Naive thymus-derived CD4-positive, alpha-beta T cell (primary cell): Measurements from ENCODE around the gene DOCK4. TPM values are rescaled to one million over a fixed set of nuclear protein-coding genes. Genes with fewer than 3 reads are reported as not detected.
A peak's percentile ranks its signal among the peaks of the same experiment; 100 is the strongest.

Source experiments
- ATAC-seq: fragments of 150-1000 bp; cut with Tn5 transposase; 2 replicates; pipeline ENCODE4 v1.10.0; 2021; ENCODE audit warnings: mild to moderate bottlenecking, moderate library complexity
- CTCF ChIA-PET: fragments of 350-600 bp; sonication (Branson Sonifier 250); formaldehyde crosslinking; loops from one replicate; lab custom pipeline; 2021; ENCODE audit warnings: antibody characterized with exemption; lab: Charles Lee
- POLR2A ChIA-PET: fragments of 350-600 bp; sonication (Branson Sonifier 250); formaldehyde crosslinking; loops from one replicate; lab custom pipeline; 2021; ENCODE audit warnings: antibody characterized with exemption, inconsistent platforms; lab: Charles Lee
- DNase-seq, 9 donors: peaks; one replicate each; pipeline versions ENCODE4 v3.0.0 to v3.0.0-alpha.2; 2020 to 2022; ENCODE audit warnings: mixed read lengths in 1 of 9
- H3K27ac ChIP-seq: one replicate; pipeline ENCODE4 v1.7.0; 2013; ENCODE audit warnings: mild to moderate bottlenecking, low read depth, low read length, moderate library complexity
- H3K27me3 ChIP-seq, 2 donors: one replicate each; pipeline ENCODE4 v1.7.0; 2013; ENCODE audit warnings: low read length in 2 of 2, mild to moderate bottlenecking in 2 of 2, moderate library complexity in 2 of 2; ENCODE audit not compliant: control insufficient read depth in 2 of 2, insufficient read depth in 2 of 2
- H3K36me3 ChIP-seq, 3 experiments: 1 replicate in 2 of 3; 2 replicates in 1 of 3; pipeline ENCODE4 v1.7.0; 2013; ENCODE audit warnings: low read length in 3 of 3, mild to moderate bottlenecking in 3 of 3, moderate library complexity in 1 of 3; ENCODE audit not compliant: insufficient read depth in 3 of 3, control insufficient read depth in 2 of 3
- H3K4me1 ChIP-seq, 2 donors: one replicate each; pipeline ENCODE4 v1.7.0; 2013; ENCODE audit warnings: low read length in 2 of 2, mild to moderate bottlenecking in 2 of 2, moderate library complexity in 1 of 2; ENCODE audit not compliant: control insufficient read depth in 2 of 2, insufficient read depth in 2 of 2
- H3K4me3 ChIP-seq: 2 replicates; pipeline ENCODE4 v1.7.0; 2013; ENCODE audit warnings: mild to moderate bottlenecking, low read length
- H3K9me3 ChIP-seq, 3 experiments: 1 replicate in 2 of 3; 2 replicates in 1 of 3; pipeline ENCODE4 v1.7.0; 2013; ENCODE audit warnings: low read length in 3 of 3; ENCODE audit not compliant: control insufficient read depth in 2 of 3
- H3K27ac Mint-ChIP-seq, 9 donors: one replicate each; pipeline ENCODE4 v1.8.0; 2020 to 2022; ENCODE audit warnings: mixed read lengths in 9 of 9, mild to moderate bottlenecking in 8 of 9, moderate library complexity in 5 of 9, inconsistent platforms in 2 of 9
- H3K27me3 Mint-ChIP-seq, 5 donors: one replicate each; pipeline ENCODE4 v1.8.0; 2021 to 2022; ENCODE audit warnings: mixed read lengths in 5 of 5, mild to moderate bottlenecking in 1 of 5
- H3K36me3 Mint-ChIP-seq, 5 donors: one replicate each; pipeline ENCODE4 v1.8.0; 2020 to 2022; ENCODE audit warnings: mixed read lengths in 5 of 5, mild to moderate bottlenecking in 3 of 5, inconsistent platforms in 1 of 5
- H3K4me1 Mint-ChIP-seq, 7 donors: one replicate each; pipeline ENCODE4 v1.8.0; 2020 to 2022; ENCODE audit warnings: mixed read lengths in 7 of 7, mild to moderate bottlenecking in 3 of 7, inconsistent platforms in 1 of 7
- H3K4me3 Mint-ChIP-seq, 10 donors: one replicate each; pipeline ENCODE4 v1.8.0; 2020 to 2022; ENCODE audit warnings: mild to moderate bottlenecking in 10 of 10, mixed read lengths in 10 of 10, moderate library complexity in 6 of 10, inconsistent platforms in 2 of 10
- H3K9me3 Mint-ChIP-seq, 11 donors: one replicate each; pipeline ENCODE4 v1.8.0; 2020 to 2022; ENCODE audit warnings: mixed read lengths in 11 of 11, mild to moderate bottlenecking in 4 of 11, inconsistent platforms in 1 of 11, moderate library complexity in 1 of 11
- intact Hi-C, 2 donors: fragments of 100-400 bp; cut with micrococcal nuclease; formaldehyde crosslinking; loops; one replicate each; pipeline ENCODE4 v1.15.1; 2023
- polyA plus RNA-seq, 2 donors: library from polyadenylated mRNA; unstranded; fragments of 300-500 nt; fragmentation: Illumina TruSeq; gene quantifications; one replicate each; pipeline ENCODE4 v1.2.3, GENCODE V29; 2021
- total RNA-seq, 6 experiments: library from RNA in 5 of 6; stranded (reverse) in 5 of 6; gene quantifications; 1 replicate in 5 of 6; 2 replicates in 1 of 6; pipeline ENCODE4 v1.2.3 and lab custom pipeline; 2021 to 2026

Gene DOCK4
- total and polyA plus RNA-seq, 7 experiments from 2014 or later, result 0.16 to 3.1 (median 2.2) TPM; not detected in 1

GRCh38 chr7:112084520-112084971 lies 121.7 kb downstream of the DOCK4 start:
- intact Hi-C loops, result loop anchor here in 1 of 2 donors (10.0 kb wide), 1 partner anchor 330 kb away; no protein-coding TSS in a partner anchor
- Mint-ChIP-seq H3K4me3 (no peak overlapping the region), H3K9me3 (no peaks in the 10 kb centered on the region), H3K27me3 (peaks cover 12 to 27% (median 22%) of the 10 kb centered on the region in 5 donors), H3K36me3 (no peaks in the 10 kb centered on the region), H3K4me1 (peaks cover 0 to 10% (median 7%) of the 10 kb centered on the region in 7 donors), H3K27ac (no peak overlapping the region)
- H3K27me3 ChIP-seq, result no peaks in the 10 kb centered on the region
- ChIA-PET POLR2A (no interaction called here), CTCF (no interaction called here)
- H3K9me3 ChIP-seq, result no peaks in the 10 kb centered on the region
- DNase-seq, result no peak
- H3K36me3 ChIP-seq, result no peaks in the 10 kb centered on the region
- no peak overlapping the region for H3K4me3 ChIP-seq
- H3K27ac ChIP-seq, result no peak overlapping the region
- no peaks in the 10 kb centered on the region for H3K4me1 ChIP-seq
- peak; percentile 42 for ATAC-seq

GRCh38 chr7:112083776-112084355 lies 122.3 kb downstream of the DOCK4 start:
- no peak overlapping the region for H3K27ac ChIP-seq
- intact Hi-C loops, result loop anchor here in 1 of 2 donors (10.0 kb wide), 1 partner anchor 331 kb away; no protein-coding TSS in a partner anchor
- H3K36me3 ChIP-seq, result no peaks in the 10 kb centered on the region
- no peaks in the 10 kb centered on the region for H3K36me3 Mint-ChIP-seq
- no peaks in the 10 kb centered on the region for H3K9me3 Mint-ChIP-seq
- no peaks in the 10 kb centered on the region for H3K9me3 ChIP-seq
- POLR2A ChIA-PET, result no interaction called here
- H3K4me3 Mint-ChIP-seq, result no peak overlapping the region
- DNase-seq (no peak), ATAC-seq (no peak)
- CTCF ChIA-PET, result no interaction called here
- H3K4me1 Mint-ChIP-seq, result peaks cover 0 to 10% (median 7%) of the 10 kb centered on the region in 7 donors
- peaks cover 11 to 30% (median 22%) of the 10 kb centered on the region in 5 donors for H3K27me3 Mint-ChIP-seq
- no peaks in the 10 kb centered on the region for H3K4me1 ChIP-seq
- no peak overlapping the region for H3K27ac Mint-ChIP-seq
- H3K27me3 ChIP-seq, result no peaks in the 10 kb centered on the region
- no peak overlapping the region for H3K4me3 ChIP-seq

GRCh38 chr7:112082306-112082705 lies 123.9 kb downstream of the DOCK4 start:
- POLR2A ChIA-PET, result no interaction called here
- H3K4me3 Mint-ChIP-seq, result no peak overlapping the region
- Histone ChIP-seq H3K4me1 (no peaks in the 10 kb centered on the region), H3K27me3 (no peaks in the 10 kb centered on the region), H3K4me3 (no peak overlapping the region), H3K36me3 (no peaks in the 10 kb centered on the region), H3K27ac (no peak overlapping the region), H3K9me3 (no peaks in the 10 kb centered on the region)
- peaks cover 16 to 36% (median 17%) of the 10 kb centered on the region in 5 donors for H3K27me3 Mint-ChIP-seq
- no peaks in the 10 kb centered on the region for H3K9me3 Mint-ChIP-seq
- no peak for ATAC-seq
- intact Hi-C loops, result loop anchor here in 1 of 2 donors (10.0 kb wide), 1 partner anchor 332 kb away; no protein-coding TSS in a partner anchor
- CTCF ChIA-PET, result no interaction called here
- DNase-seq, result no peak
- H3K4me1 Mint-ChIP-seq, result peaks cover 0 to 10% (median 7%) of the 10 kb centered on the region in 7 donors
- H3K36me3 Mint-ChIP-seq, result no peaks in the 10 kb centered on the region
- no peak overlapping the region for H3K27ac Mint-ChIP-seq

- Mint-ChIP-seq H3K4me3 (no peak overlapping the region), H3K36me3 (no peaks in the 10 kb centered on the region), H3K27me3 (peaks cover 17 to 38% (median 19%) of the 10 kb centered on the region in 5 donors), H3K9me3 (no peaks in the 10 kb centered on the region), H3K4me1 (peaks cover 0 to 10% (median 7%) of the 10 kb centered on the region in 7 donors), H3K27ac (no peak overlapping the region)
- POLR2A ChIA-PET, result no interaction called here
- ATAC-seq (peak; percentile 55), DNase-seq (no peak)
- intact Hi-C loops, result loop anchor here in 1 of 2 donors (10.0 kb wide), 1 partner anchor 333 kb away; no protein-coding TSS in a partner anchor
- Histone ChIP-seq H3K4me3 (no peak overlapping the region), H3K27ac (no peak overlapping the region), H3K36me3 (no peaks in the 10 kb centered on the region), H3K4me1 (no peaks in the 10 kb centered on the region), H3K27me3 (no peaks in the 10 kb centered on the region), H3K9me3 (no peaks in the 10 kb centered on the region)
- CTCF ChIA-PET, result no interaction called here
Observed at GRCh38 chr7:112081778-112082177, 124.4 kb downstream of the DOCK4 start.

GRCh38 chr7:112080978-112081377 lies 125.2 kb downstream of the DOCK4 start:
- no peaks in the 10 kb centered on the region for H3K36me3 Mint-ChIP-seq
- ATAC-seq (peak; percentile 64), DNase-seq (no peak)
- peaks cover 0 to 1% (median 0%) of the 10 kb centered on the region in 11 donors for H3K9me3 Mint-ChIP-seq
- ChIA-PET POLR2A (no interaction called here), CTCF (no interaction called here)
- Histone ChIP-seq H3K36me3 (no peaks in the 10 kb centered on the region), H3K27ac (no peak overlapping the region), H3K9me3 (no peaks in the 10 kb centered on the region), H3K4me3 (no peak overlapping the region), H3K4me1 (no peaks in the 10 kb centered on the region), H3K27me3 (no peaks in the 10 kb centered on the region)
- H3K27ac Mint-ChIP-seq, result peak overlapping the region in 1 of 9 donors; percentile 33
- intact Hi-C loops, result loop anchor here in 1 of 2 donors (10.0 kb wide), 1 partner anchor 334 kb away; no protein-coding TSS in a partner anchor
- peaks cover 0 to 10% (median 7%) of the 10 kb centered on the region in 7 donors for H3K4me1 Mint-ChIP-seq
- peaks cover 16 to 37% (median 20%) of the 10 kb centered on the region in 5 donors for H3K27me3 Mint-ChIP-seq
- no peak overlapping the region for H3K4me3 Mint-ChIP-seq

- H3K9me3 Mint-ChIP-seq, result peaks cover 0 to 1% (median 0%) of the 10 kb centered on the region in 11 donors
- no peak for DNase-seq
- no peaks in the 10 kb centered on the region for H3K36me3 Mint-ChIP-seq
- peaks cover 0 to 10% (median 7%) of the 10 kb centered on the region in 7 donors for H3K4me1 Mint-ChIP-seq
- Histone ChIP-seq H3K9me3 (no peaks in the 10 kb centered on the region), H3K36me3 (no peaks in the 10 kb centered on the region), H3K4me1 (no peaks in the 10 kb centered on the region), H3K4me3 (no peak overlapping the region), H3K27ac (no peak overlapping the region), H3K27me3 (no peaks in the 10 kb centered on the region)
- intact Hi-C loops, result loop anchor here in 1 of 2 donors (10.0 kb wide), 1 partner anchor 334 kb away; no protein-coding TSS in a partner anchor
- H3K27me3 Mint-ChIP-seq, result peaks cover 12 to 34% (median 20%) of the 10 kb centered on the region in 5 donors
- CTCF ChIA-PET, result no interaction called here
- peak; percentile 80 for ATAC-seq
- POLR2A ChIA-PET, result no interaction called here
- no peak overlapping the region for H3K27ac Mint-ChIP-seq
- no peak overlapping the region for H3K4me3 Mint-ChIP-seq
Observed at GRCh38 chr7:112080441-112080840, 125.8 kb downstream of the DOCK4 start.
